C4-2B (cell line): ENCODE results near the gene CYP1A2.

ENCODE experiments used
- ZFX ChIP-seq: fragments of 450-650 bp; IDR thresholded peaks from 2 replicates; pipeline ENCODE4 v1.6.1; 2017
- TF ChIP-seq, protein P1 (sequence below): fragments of 450-650 bp; conservative IDR thresholded peaks from 2 replicates; pipeline ENCODE4 v1.5.1; 2017; ENCODE audit warnings: mild to moderate bottlenecking

DNA sequence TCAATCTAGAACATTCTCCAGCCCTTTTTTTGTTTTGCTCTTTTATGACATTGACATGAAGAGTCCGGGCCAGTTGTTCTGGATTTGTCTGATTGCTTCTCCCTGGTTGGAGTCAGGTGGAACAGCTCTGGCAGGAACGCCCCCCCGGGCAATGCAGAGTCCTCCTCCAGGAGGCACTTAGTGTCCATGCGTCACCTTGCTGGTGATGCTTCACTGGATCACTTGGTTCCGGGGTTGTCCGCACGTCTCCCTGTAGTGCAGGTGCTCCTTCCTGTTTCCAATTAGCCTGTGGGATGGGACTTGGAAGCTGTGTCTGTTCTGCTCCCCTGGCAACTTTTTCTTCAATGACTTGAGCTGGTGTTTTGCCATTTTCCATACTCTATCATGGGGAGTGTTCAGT, 43.0 kb downstream of the CYP1A2 start:
- TF ChIP-seq, protein P1, sequence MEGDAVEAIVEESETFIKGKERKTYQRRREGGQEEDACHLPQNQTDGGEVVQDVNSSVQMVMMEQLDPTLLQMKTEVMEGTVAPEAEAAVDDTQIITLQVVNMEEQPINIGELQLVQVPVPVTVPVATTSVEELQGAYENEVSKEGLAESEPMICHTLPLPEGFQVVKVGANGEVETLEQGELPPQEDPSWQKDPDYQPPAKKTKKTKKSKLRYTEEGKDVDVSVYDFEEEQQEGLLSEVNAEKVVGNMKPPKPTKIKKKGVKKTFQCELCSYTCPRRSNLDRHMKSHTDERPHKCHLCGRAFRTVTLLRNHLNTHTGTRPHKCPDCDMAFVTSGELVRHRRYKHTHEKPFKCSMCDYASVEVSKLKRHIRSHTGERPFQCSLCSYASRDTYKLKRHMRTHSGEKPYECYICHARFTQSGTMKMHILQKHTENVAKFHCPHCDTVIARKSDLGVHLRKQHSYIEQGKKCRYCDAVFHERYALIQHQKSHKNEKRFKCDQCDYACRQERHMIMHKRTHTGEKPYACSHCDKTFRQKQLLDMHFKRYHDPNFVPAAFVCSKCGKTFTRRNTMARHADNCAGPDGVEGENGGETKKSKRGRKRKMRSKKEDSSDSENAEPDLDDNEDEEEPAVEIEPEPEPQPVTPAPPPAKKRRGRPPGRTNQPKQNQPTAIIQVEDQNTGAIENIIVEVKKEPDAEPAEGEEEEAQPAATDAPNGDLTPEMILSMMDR, result no peak
- TF ChIP-seq ZFX, result no peak
